ENCODE data around the gene PTPRN.

Gene PTPRN

GRCh38 chr2:219308142-219309101, 779 bp downstream of the PTPRN start:
- peak in 1 of 2 donors; percentile 55 for DNase-seq (ENCODE audit: low read depth in 2 of 2)

GRCh38 chr2:219306047-219306446, 3.2 kb downstream of the PTPRN start:
- no peak for DNase-seq (ENCODE audit: low read depth in 2 of 2)

GRCh38 chr2:219304223-219304622, 5.0 kb downstream of the PTPRN start:
- DNase-seq (ENCODE audit: low read depth in 2 of 2) = no peak

GRCh38 chr2:219302412-219302968, 6.7 kb downstream of the PTPRN start:
- DNase-seq (ENCODE audit: low read depth in 2 of 2) = no peak

DNA sequence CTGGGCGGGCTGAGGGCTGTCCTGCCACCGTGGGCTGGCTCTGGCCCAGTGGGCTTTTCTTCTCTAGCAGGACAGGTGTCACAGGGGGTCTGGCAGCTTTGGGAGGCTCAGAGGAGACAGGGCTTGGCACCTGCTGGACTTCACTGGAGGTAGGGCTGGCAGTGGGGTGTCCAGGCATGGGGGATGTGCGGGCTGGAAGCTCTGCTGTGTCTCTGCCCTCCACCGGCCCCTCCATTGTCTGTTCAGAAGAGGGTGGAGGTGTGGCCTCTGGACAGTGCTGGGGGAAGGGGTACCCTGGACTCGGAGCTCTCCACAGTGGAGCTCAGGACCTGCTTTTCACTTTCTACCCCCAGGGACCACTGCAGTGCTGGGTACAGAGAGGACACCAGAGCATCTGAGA, 9.2 kb downstream of the PTPRN start:
- DNase-seq (ENCODE audit: low read depth in 2 of 2) = no peak

DNA sequence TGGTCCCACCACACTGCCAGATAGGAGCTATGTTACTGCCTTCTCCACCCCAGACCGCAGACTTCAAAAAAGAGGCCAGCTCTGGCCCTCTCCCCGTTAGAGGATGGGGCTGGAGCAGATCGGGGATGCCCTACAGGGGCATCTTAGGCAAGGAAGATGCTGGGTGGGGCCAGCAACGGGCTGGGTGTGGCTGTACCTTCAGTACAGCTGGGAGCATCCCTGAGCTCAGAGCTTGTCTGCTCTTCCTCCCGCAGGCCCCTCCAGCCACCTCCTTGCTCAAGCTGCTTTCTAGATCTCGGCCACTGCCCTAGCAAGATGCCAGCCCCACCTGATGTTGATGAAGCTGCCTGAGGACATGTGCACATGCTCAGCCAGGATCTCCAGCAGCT, 9.8 kb downstream of the PTPRN start:
- no peak for DNase-seq (ENCODE audit: low read depth in 2 of 2)

DNA sequence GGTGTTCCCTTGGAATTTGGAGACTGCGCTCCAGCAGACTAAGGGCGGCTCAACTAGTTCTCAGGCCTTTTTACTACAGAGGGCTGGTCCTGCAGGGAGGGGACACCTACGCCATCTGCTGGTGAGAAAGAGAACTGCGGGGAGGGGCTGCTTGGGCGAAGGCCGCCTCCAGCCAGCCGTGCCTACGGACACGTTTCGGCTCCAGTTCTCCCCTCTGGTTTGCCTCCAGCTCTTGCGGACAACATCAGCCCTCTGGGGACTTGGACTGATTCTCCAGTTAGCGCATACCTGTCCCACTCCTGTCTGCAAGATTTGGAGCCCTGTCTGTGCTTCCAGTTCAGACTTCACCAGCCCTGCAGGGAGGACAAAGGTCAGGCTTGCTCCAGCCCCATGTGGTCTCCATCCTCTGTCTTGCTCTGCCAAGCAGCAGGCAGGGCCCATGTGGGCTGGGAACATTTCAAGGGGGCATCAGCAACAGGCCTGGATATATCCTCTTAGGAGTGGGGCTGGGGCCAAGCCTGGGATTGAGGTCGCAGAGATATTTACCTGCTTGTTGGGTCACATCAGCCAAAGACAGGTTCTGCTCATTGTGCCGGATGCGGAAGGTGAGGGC, 10.3 kb downstream of the PTPRN start:
- DNase-seq (ENCODE audit: low read depth in 2 of 2) = peak; percentile 77 to 93

GRCh38 chr2:219297766-219298456, 11.3 kb downstream of the PTPRN start:
- DNase-seq (ENCODE audit: low read depth in 2 of 2) = no peak

DNA sequence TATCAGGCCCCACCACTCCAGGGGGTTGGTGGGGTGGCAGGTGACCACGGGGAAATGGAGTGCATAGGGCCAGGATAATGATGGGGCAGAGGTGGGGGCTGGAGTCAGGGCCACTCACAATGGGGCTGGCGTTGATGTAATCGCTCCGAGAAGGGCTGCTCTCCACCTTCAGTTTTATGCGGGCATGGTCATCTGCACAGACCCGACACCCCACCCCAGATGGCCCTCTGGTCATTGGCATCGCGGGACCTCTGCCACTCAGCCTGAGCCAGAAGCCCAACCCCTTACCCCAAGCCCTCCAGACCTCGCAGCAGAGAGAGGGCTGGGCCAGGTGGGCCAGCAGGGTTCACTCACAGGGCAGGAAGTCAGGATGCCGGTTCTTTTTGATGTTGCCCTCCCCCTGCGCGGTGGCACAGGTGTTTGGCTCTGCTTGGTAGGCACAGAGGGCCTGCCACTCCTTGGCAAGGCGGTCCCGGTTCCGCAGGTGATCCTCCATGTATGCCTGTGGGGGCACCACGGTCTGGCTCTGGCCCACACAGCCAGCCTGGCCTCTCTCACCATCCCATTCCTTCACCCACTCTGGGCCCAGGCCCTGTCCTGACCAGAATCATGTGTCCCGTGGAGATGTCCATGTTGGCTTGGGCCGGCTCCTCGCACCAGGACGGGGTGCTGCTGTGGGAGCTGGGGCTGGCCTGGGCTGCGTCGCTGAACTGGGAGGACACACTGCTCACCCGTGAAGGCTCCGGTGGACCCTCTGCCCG, 12.4 kb downstream of the PTPRN start:
- no peak for DNase-seq (ENCODE audit: low read depth in 2 of 2)

DNA sequence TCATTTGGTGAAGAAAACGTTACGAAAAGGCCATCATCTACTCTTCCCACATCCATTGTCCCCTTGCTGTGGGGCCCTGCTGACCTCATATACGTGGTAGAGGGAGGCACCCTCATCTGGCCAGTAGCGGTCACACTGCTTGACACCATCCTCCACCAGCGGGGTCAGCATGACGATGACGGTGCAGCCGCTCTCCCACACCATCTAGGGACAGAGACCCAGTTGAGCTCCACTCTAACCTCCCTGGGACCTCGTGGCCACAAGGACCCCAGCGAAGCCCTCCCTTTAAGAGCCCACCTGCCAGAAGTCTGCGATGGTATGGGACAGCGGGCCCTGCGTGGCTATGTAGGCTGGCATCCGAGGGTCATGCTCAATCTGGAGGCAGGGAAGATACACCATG, 13.1 kb downstream of the PTPRN start:
- DNase-seq (ENCODE audit: low read depth in 2 of 2) = no peak

GRCh38 chr2:219294356-219295351, 14.5 kb downstream of the PTPRN start:
- DNase-seq (ENCODE audit: low read depth in 2 of 2) = peak; percentile 72 to 80

GRCh38 chr2:219293736-219294231, 15.4 kb downstream of the PTPRN start:
- DNase-seq (ENCODE audit: low read depth in 2 of 2) = no peak

- no peak for DNase-seq (ENCODE audit: low read depth in 2 of 2)
Observed at GRCh38 chr2:219292616-219293015, 16.6 kb downstream of the PTPRN start.

GRCh38 chr2:219291910-219292490, 17.2 kb downstream of the PTPRN start:
- no peak for DNase-seq (ENCODE audit: low read depth in 2 of 2)

DNA sequence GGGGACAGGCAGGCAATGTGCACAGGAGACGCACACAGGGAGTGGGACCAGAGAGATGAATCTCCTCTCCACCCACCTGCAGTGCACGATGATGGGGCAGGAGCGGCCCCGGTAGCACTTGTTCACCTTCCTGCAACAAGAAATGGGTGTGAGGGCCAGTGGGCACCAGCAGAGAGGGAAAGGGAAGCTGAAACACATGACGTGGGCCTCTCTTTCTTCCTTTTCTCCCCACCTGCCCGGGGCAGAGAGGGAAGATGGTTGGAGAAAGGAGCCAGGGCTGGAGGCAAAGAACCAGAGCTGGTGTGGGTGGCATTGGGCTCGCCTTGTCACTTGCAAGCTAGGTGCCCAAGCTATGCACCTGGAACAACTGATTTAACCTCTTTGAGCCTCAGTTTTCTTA, 17.8 kb downstream of the PTPRN start:
- no peak for DNase-seq (ENCODE audit: low read depth in 2 of 2)

- DNase-seq (ENCODE audit: low read depth in 2 of 2) = no peak
Observed at GRCh38 chr2:219290381-219291171, 18.6 kb downstream of the PTPRN start.

DNA sequence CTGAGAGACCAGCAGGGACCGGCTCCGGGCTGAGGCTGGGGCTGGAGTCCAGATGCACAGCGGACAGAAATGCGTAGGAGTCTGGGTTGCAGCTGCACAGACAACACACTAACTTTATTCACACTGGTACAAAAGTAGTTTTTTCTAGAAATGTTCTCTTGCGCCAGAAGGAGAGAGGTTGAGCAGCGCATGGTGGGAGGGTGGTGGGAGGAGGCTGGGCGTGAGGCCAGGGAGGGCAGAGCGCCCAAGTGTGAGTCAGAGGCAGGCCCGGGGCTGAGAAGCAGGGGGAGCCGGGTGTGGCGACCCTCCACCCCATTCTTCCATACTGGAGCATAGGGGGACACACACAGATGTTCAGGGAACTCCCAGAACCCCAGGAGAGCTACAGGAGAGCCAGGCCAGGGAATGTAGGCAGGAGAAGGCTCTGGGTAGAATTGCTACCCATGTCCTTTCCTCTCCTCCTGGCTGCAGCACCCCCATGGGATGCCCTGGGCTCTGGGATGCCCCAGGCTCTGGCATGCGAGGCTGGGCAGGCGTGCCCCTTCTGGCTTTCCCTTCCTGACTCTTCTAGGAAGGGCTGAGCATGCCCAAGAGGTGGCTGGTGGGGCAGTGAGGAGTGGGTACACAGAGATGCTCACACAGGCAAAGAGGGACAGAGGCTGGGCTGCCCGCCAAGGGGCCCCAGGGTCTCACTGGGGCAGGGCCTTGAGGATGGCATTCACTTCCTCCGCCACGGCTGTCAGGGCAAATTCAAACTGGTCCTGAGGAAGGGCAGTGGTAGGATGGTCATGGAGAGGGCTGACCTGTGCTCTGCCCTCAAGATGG, 19.5 kb downstream of the PTPRN start:
- DNase-seq (ENCODE audit: low read depth in 2 of 2) = no peak

DNA sequence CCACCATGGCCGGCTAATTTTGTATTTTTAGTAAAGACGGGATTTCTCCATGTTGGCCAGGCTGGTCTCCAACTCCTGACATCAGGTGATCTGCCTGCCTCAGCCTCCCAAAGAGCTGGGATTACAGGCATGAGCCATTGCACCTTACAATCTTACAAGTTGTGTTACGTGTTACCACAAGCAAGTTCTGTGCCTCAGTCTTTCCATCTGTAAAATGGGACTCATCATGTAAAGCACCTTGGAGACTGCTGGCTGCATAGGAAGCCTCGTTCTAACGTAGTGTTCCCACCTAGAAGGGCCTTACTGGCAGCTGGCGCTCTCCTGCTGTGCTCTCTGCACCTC, 20.0 kb downstream of the PTPRN start:
- DNase-seq (ENCODE audit: low read depth in 2 of 2) = no peak

Data from stimulated activated CD4-positive, alpha-beta T cell treated with anti-CD3 and anti-CD28 coated beads, Interleukin-1b, Interleukin-23, amount 100 ng/mL, for 1 hour (primary cell).